ENCODE data around the gene FRMD3.

GRCh38 chr9:83327750-83328622, 210.2 kb downstream of the FRMD3 start:
- TF ChIP-seq, protein P1, sequence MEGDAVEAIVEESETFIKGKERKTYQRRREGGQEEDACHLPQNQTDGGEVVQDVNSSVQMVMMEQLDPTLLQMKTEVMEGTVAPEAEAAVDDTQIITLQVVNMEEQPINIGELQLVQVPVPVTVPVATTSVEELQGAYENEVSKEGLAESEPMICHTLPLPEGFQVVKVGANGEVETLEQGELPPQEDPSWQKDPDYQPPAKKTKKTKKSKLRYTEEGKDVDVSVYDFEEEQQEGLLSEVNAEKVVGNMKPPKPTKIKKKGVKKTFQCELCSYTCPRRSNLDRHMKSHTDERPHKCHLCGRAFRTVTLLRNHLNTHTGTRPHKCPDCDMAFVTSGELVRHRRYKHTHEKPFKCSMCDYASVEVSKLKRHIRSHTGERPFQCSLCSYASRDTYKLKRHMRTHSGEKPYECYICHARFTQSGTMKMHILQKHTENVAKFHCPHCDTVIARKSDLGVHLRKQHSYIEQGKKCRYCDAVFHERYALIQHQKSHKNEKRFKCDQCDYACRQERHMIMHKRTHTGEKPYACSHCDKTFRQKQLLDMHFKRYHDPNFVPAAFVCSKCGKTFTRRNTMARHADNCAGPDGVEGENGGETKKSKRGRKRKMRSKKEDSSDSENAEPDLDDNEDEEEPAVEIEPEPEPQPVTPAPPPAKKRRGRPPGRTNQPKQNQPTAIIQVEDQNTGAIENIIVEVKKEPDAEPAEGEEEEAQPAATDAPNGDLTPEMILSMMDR (IDR thresholded peaks at IDR 0.05), result no peak
- TF ChIP-seq POLR2A (IDR thresholded peaks at IDR 0.05), result no peak
